NT2/D1 (cell line): ENCODE data around the gene PPP3CA.

Experiments
- SUZ12 ChIP-seq: IDR thresholded peaks from 2 replicates; pipeline ENCODE4 v1.6.1; 2011; ENCODE audit not compliant: insufficient read length, insufficient read depth; ENCODE audit errors: extremely low read depth
- YY1 ChIP-seq: IDR thresholded peaks from 2 replicates; pipeline ENCODE4 v1.6.1; 2011; ENCODE audit not compliant: insufficient read length, insufficient read depth
- ZNF274 ChIP-seq: IDR thresholded peaks from 2 replicates; pipeline ENCODE4 v1.6.1; 2011; ENCODE audit warnings: mild to moderate bottlenecking, low read depth, low read length

DNA sequence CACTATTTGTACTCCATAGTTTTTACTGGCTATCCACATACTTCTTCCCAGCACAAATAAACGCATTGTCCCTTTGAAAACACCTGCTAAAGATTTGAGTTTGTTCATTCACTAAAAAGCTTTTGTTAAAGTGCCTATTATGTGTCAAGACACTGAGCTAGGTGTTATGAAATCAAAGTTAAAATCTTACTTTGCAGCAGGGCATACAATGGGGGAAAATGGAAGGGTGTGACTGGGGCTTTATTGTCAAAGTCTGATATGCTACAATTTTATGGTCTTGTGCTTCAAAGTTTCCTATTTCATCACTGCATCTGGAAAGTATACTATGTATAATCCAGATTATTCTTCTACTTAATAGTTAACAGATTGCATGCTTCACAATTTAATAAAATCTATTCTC, 128.4 kb downstream of the PPP3CA start:
- TF ChIP-seq ZNF274 (no peak), SUZ12 (no peak), YY1 (no peak)
